Mesenchymal stem cell (in vitro differentiated cells and primary cell): Measurements from ENCODE around the gene PSTPIP1.

Source experiments
- DNase-seq: peaks from one replicate; pipeline ENCODE4 v3.0.0-alpha.2; 2013
- H2AFZ ChIP-seq: one replicate; pipeline ENCODE4 v1.6.1; 2013; ENCODE audit warnings: low read depth, mild to moderate bottlenecking, control low read depth, inconsistent platforms, low read length, moderate library complexity
- H2AK5ac ChIP-seq: 2 replicates; pipeline ENCODE4 v1.6.1; 2013; ENCODE audit warnings: low read length, moderate library complexity, mild to moderate bottlenecking, inconsistent platforms; ENCODE audit not compliant: severe bottlenecking
- H2BK120ac ChIP-seq: one replicate; pipeline ENCODE4 v1.6.1; 2013; ENCODE audit warnings: low read depth, mild to moderate bottlenecking, inconsistent platforms, low read length, moderate library complexity
- H2BK12ac ChIP-seq, 2 experiments: one replicate each; pipeline ENCODE4 v1.6.1; 2013; ENCODE audit warnings: inconsistent platforms in 2 of 2, low read length in 2 of 2, mild to moderate bottlenecking in 2 of 2, moderate library complexity in 2 of 2, control low read depth in 1 of 2
- H2BK15ac ChIP-seq: one replicate; pipeline ENCODE4 v1.6.1; 2013; ENCODE audit warnings: mild to moderate bottlenecking, low read depth, inconsistent platforms; ENCODE audit not compliant: poor library complexity, severe bottlenecking
- H2BK5ac ChIP-seq: 2 replicates; pipeline ENCODE4 v1.6.1; 2013; ENCODE audit warnings: low read depth, mild to moderate bottlenecking, low read length, control low read depth, inconsistent platforms; ENCODE audit not compliant: poor library complexity, severe bottlenecking
- H3K14ac ChIP-seq, 2 experiments: one replicate each; pipeline ENCODE4 v1.6.1; 2013; ENCODE audit warnings: inconsistent platforms in 2 of 2, low read length in 2 of 2, control low read depth in 1 of 2, mild to moderate bottlenecking in 1 of 2, moderate library complexity in 1 of 2
- H3K18ac ChIP-seq, 2 experiments: one replicate each; pipeline ENCODE4 v1.6.1; 2013; ENCODE audit warnings: inconsistent platforms in 2 of 2, low read length in 2 of 2, control low read depth in 1 of 2, low read depth in 1 of 2, mild to moderate bottlenecking in 1 of 2
- H3K23ac ChIP-seq, 2 experiments: one replicate each; pipeline ENCODE4 v1.6.1; 2013; ENCODE audit warnings: inconsistent platforms in 2 of 2, low read length in 2 of 2, mild to moderate bottlenecking in 2 of 2, moderate library complexity in 2 of 2, control low read depth in 1 of 2
- H3K27ac ChIP-seq: 2 replicates; pipeline ENCODE4 v1.5.1; 2013; ENCODE audit warnings: mild to moderate bottlenecking, moderate library complexity, low read length, control low read depth, inconsistent platforms; ENCODE audit not compliant: poor library complexity, severe bottlenecking
- H3K27me3 ChIP-seq, 2 experiments: 2 replicates each; pipeline versions ENCODE4 v1.6.1 to v1.7.0; 2013; ENCODE audit warnings: low read length in 2 of 2, mild to moderate bottlenecking in 2 of 2, moderate library complexity in 2 of 2, control low read depth in 1 of 2, inconsistent platforms in 1 of 2; ENCODE audit not compliant: control insufficient read depth in 1 of 2, insufficient read depth in 1 of 2
- H3K36me3 ChIP-seq, 2 experiments: 2 replicates each; pipeline versions ENCODE4 v1.6.1 to v1.7.0; 2013; ENCODE audit warnings: low read length in 2 of 2, control low read depth in 1 of 2, inconsistent platforms in 1 of 2, low read depth in 1 of 2, mild to moderate bottlenecking in 1 of 2; ENCODE audit not compliant: insufficient read depth in 2 of 2, control insufficient read depth in 1 of 2
- H3K4ac ChIP-seq, 2 experiments: one replicate each; pipeline ENCODE4 v1.6.1; 2013; ENCODE audit warnings: inconsistent platforms in 2 of 2, low read length in 2 of 2, mild to moderate bottlenecking in 2 of 2, moderate library complexity in 2 of 2, control low read depth in 1 of 2, low read depth in 1 of 2
- H3K4me1 ChIP-seq: 2 replicates; pipeline ENCODE4 v1.6.1; 2013; ENCODE audit warnings: low read depth, low read length, control low read depth; ENCODE audit not compliant: control insufficient read depth, insufficient read depth
- H3K4me2 ChIP-seq: 2 replicates; pipeline ENCODE4 v1.6.1; 2013; ENCODE audit warnings: low read length, mild to moderate bottlenecking, inconsistent platforms; ENCODE audit not compliant: poor library complexity, severe bottlenecking
- H3K4me3 ChIP-seq, 2 experiments: 2 replicates each; pipeline versions ENCODE4 v1.5.1 to v1.7.0; 2013; ENCODE audit warnings: low read length in 2 of 2, mild to moderate bottlenecking in 2 of 2, control low read depth in 1 of 2, low read depth in 1 of 2; ENCODE audit not compliant: insufficient read depth in 1 of 2
- H3K79me1 ChIP-seq: replicated peaks from 2 replicates; pipeline ENCODE4 v1.6.1; 2013; ENCODE audit warnings: mild to moderate bottlenecking, control low read depth, low read length, inconsistent platforms; ENCODE audit not compliant: poor library complexity, severe bottlenecking
- H3K9ac ChIP-seq: 2 replicates; pipeline ENCODE4 v1.7.0; 2013; ENCODE audit warnings: mild to moderate bottlenecking, low read length, moderate library complexity
- H3K9me3 ChIP-seq: 2 replicates; pipeline ENCODE4 v1.7.0; 2013; ENCODE audit warnings: mild to moderate bottlenecking, low read length; ENCODE audit not compliant: control insufficient read depth
- H4K8ac ChIP-seq: one replicate; pipeline ENCODE4 v1.6.1; 2013; ENCODE audit warnings: inconsistent platforms, mild to moderate bottlenecking, low read length, moderate library complexity
- H4K91ac ChIP-seq: one replicate; pipeline ENCODE4 v1.6.1; 2013; ENCODE audit warnings: mild to moderate bottlenecking, low read length, inconsistent platforms
- WGBS: methylation state at CpG from one replicate; pipeline ENCODE4 v1.1.7; 2013; ENCODE audit warnings: mixed read lengths; 5-methylcytosine and 5-hydroxymethylcytosine counted together

The PSTPIP1 gene

DNA sequence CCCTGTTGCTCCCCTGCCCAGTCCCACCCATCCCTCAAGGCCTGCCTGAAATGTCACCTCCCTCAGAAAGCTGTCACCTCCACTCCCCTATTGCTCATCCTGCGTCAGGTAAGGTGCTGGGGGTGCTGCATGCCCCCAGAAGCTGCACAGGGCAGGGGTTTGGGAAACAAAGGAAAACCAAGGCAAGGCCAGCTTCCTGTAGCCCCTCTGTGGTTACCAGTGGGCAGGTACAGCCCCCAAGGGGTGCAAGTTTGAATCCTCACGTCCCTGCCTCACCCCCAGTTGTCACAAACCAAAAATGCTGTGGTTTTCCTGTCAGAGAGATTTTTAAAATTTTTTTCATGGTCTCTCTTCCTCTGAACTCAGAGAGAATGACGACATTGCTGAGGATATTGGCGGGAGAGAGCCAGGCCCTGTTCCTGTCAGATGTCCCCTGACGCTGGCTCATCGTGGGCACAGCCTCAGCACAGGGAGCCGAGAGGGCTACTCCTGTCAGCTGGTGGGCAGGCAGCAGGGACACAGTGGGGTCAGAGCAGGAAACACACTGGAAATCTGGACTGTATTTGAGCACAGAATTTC is 27.0 kb downstream of the PSTPIP1 start:
- Histone ChIP-seq H3K9ac (no peak overlapping the region), H3K18ac (peak overlapping the region in 1 of 2 experiments; percentile 38), H3K4ac (peak overlapping the region in 1 of 2 experiments; percentile 28), H3K4me1 (peaks cover 16% of the 10 kb centered on the region), H2BK120ac (no peak overlapping the region), H2BK5ac (no peak overlapping the region), H4K91ac (peak overlapping the region; percentile 64), H2BK15ac (no peak overlapping the region), H4K8ac (peak overlapping the region; percentile 29), H3K36me3 (no peaks in the 10 kb centered on the region), H2AFZ (no peak overlapping the region), H3K79me1 (no peaks in the 10 kb centered on the region), H3K27ac (no peak overlapping the region), H3K23ac (no peak overlapping the region), H3K14ac (no peak overlapping the region), H2AK5ac (no peak overlapping the region), H3K9me3 (no peaks in the 10 kb centered on the region), H2BK12ac (no peak overlapping the region), H3K4me2 (no peak overlapping the region), H3K27me3 (peaks cover 12 to 18% of the 10 kb centered on the region in 2 experiments), H3K4me3 (no peak overlapping the region)
- 26% methylated on average over 6 of the region's 7 CpGs for WGBS
- DNase-seq = peak; percentile 29

DNA sequence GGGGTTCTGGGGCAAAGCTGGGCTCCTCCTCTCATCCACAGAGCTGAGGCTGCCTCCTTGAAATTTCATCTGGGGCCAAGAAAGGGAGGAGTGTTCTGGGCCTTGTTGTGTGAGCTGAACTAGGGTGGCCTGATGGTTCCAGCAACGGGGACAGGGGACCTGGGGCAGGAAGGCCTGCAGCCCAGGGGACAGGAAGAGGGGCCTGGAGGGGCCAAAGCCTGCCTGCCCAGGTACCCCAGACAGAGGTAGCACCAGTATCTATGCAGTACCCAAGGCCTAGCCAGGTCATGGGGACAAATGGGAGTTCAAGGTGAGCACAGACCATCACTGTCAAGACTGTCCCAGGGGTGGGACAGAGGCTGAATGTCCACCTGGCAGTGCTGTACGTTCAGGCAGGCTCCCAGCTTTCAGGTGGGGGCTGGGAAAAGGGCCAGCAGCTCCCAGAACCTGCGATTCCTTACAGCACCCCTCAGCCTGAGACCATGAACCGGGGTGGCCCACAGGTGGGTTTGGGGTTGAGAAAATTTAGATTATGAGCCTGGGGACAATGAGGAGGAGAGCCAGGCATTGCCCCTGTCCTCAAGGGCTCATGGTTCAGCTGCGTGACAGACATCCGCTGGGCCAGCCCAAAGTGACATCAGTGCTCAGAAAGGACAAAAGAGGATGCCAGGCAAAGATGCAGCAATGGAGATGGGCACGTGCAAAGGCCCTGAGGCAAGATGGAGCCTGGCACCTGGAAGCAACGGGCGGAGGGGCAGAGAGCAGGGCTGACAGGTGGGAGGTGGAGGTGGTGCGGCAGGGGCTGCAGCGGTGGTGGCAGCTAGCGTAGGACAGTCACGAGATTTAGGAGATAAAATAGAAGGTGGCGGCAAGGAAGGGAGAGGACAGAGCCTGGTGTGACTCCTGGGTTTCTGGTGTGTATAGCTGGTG is 28.0 kb downstream of the PSTPIP1 start:
- no peaks in the 10 kb centered on the region for H3K9me3 ChIP-seq
- no peak overlapping the region for H3K27ac ChIP-seq
- no peak overlapping the region for H3K4me2 ChIP-seq
- H2AK5ac ChIP-seq = no peak overlapping the region
- no peak overlapping the region for H3K23ac ChIP-seq
- no peak overlapping the region for H2BK15ac ChIP-seq
- H3K9ac ChIP-seq = no peak overlapping the region
- H2BK5ac ChIP-seq = no peak overlapping the region
- peak overlapping the region; percentile 4 for H4K91ac ChIP-seq
- no peak overlapping the region for H3K18ac ChIP-seq
- H3K36me3 ChIP-seq = no peaks in the 10 kb centered on the region
- no peaks in the 10 kb centered on the region for H3K79me1 ChIP-seq
- H4K8ac ChIP-seq = peak overlapping the region; percentile 57
- 93% methylated on average over 14 of the region's 14 CpGs for WGBS
- no peak overlapping the region for H2BK120ac ChIP-seq
- no peak for DNase-seq
- no peak overlapping the region for H3K14ac ChIP-seq
- H2BK12ac ChIP-seq = no peak overlapping the region
- H2AFZ ChIP-seq = no peak overlapping the region
- peaks cover 12 to 17% of the 10 kb centered on the region in 2 experiments for H3K27me3 ChIP-seq
- H3K4me3 ChIP-seq = no peak overlapping the region
- H3K4ac ChIP-seq = no peak overlapping the region
- H3K4me1 ChIP-seq = peaks cover 16% of the 10 kb centered on the region

DNA sequence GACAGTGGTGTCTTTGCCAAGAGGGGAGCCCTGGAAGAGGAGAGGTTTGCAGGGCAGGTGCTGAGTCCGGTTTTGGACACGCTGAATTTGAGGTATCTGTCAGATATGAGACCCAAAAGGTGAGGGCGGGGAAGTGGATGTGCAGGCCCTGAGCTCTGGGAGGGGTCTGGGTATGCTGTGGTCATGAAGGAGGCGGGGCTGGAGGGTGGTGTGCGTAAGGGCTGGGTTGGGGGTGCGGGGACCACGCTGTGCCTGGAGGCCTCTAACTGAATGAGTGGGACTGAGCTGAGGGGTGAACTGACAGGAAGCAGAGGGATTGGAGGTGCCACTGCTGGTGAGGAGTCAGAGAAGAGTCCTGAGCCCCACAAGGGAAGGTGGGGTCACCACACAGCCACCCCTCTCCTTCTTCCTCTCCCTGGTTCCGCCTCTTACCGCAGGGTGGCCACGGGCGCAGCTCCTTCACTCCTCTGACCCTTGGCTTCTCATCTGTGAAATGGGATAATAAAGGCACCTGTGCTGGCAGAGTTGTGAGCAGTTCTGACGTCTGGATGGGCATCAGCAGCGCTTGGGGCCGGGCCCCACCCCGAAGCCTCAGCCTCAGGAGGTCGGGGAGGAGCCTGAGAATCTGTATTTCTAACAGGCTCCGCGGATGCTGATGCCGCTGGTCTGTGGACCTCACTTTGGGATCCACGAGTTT is 28.8 kb downstream of the PSTPIP1 start:
- no peak for DNase-seq
- Histone ChIP-seq H3K4ac (no peak overlapping the region), H2BK5ac (no peak overlapping the region), H3K27me3 (peaks cover 10 to 20% of the 10 kb centered on the region in 2 experiments), H2AFZ (no peak overlapping the region), H2BK120ac (no peak overlapping the region), H4K91ac (no peak overlapping the region), H3K4me2 (no peak overlapping the region), H2BK12ac (no peak overlapping the region), H3K14ac (no peak overlapping the region), H3K27ac (no peak overlapping the region), H4K8ac (no peak overlapping the region), H2BK15ac (no peak overlapping the region), H2AK5ac (no peak overlapping the region), H3K18ac (no peak overlapping the region), H3K79me1 (no peaks in the 10 kb centered on the region), H3K4me1 (peaks cover 23% of the 10 kb centered on the region), H3K23ac (no peak overlapping the region), H3K4me3 (no peak overlapping the region), H3K9ac (no peak overlapping the region), H3K36me3 (no peaks in the 10 kb centered on the region), H3K9me3 (no peaks in the 10 kb centered on the region)
- WGBS = 64% methylated on average over 16 of the region's 20 CpGs
